ENCODE data around the gene MT1B. TPM values are rescaled to one million over a fixed set of nuclear protein-coding genes. Genes with fewer than 3 reads are reported as not detected.
"Not testable (repeated sequence)": the region's sequence is repeated elsewhere in the genome, so short reads cannot be mapped to it uniquely, and the experiment has no call there.

Gene MT1B
- total and polyA plus RNA-seq, 2 donors = 4.7 TPM; not detected in 1

DNA sequence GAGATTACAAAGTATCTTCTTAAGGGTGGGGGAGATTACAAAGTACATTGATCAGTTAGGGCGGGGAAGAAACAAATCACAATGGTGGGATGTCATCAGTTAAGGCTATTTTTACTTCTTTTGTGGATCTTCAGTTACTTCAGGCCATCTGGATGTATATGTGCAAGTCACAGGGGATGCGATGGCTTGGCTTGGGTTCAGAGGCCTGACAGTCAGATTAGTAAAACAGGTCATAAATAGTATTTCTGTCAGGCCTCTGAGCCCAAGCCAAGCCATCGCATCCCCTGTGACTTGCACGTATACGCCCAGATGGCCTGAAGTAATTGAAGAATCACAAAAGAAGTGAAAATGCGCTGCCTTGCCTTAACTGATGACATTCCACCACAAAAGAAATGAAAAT, 22.9 kb downstream of the MT1B start:
- H3K36me3 ChIP-seq (ENCODE audit: control insufficient read depth in 2 of 2, insufficient read depth in 2 of 2, low read length in 1 of 2); H3K4me3 ChIP-seq (ENCODE audit: low read length in 2 of 2); H3K9me3 ChIP-seq (ENCODE audit: control insufficient read depth in 2 of 2, insufficient read depth in 1 of 2, low read length in 1 of 2); DNase-seq (ENCODE audit: low read depth in 6 of 9, low spot score in 9 of 9); H3K27ac ChIP-seq (ENCODE audit: low read depth in 1 of 2, low read length in 1 of 2): not testable (repeated sequence)
- peaks cover 33 to 80% of the 10 kb centered on the region in 2 donors for H3K27me3 ChIP-seq (ENCODE audit: control insufficient read depth in 2 of 2, insufficient read depth in 1 of 2, low read length in 1 of 2)
- H3K4me1 ChIP-seq (ENCODE audit: control insufficient read depth in 2 of 2, insufficient read depth in 2 of 2, low read length in 2 of 2) = peaks cover 9 to 15% of the 10 kb centered on the region in 2 donors
- WGBS = 93% methylated on average over 6 of the region's 6 CpGs

DNA sequence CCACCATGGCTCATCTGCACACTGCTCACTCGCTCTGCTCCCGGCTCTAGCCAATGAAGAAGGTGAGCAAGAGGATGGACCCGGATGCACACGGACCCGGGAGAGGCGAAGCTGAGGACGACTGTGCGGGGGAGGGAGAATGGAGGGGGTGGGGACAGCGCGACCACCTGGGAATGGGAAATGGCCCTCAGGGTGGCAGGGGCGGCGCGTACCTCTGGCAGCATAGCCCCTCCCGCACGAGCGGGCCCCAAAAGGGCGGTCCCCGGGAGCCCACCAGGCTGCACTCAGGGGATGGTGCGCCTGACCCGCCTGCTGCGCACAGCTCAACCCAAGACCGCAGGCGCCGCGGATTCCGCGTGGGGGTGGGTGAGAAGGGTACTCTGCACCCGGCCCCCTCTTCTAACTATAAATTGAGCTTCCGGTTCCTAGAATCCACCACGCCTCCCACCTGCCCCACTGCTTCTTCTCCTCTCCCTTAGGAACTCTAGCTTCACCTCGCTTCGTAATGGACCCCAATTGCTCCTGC, 24.1 kb downstream of the MT1B start:
- Histone ChIP-seq H3K27ac (ENCODE audit: low read depth in 1 of 2, low read length in 1 of 2) (no peak overlapping the region), H3K9me3 (ENCODE audit: control insufficient read depth in 2 of 2, insufficient read depth in 1 of 2, low read length in 1 of 2) (no peaks in the 10 kb centered on the region), H3K4me1 (ENCODE audit: control insufficient read depth in 2 of 2, insufficient read depth in 2 of 2, low read length in 2 of 2) (peaks cover 9 to 14% of the 10 kb centered on the region in 2 donors), H3K36me3 (ENCODE audit: control insufficient read depth in 2 of 2, insufficient read depth in 2 of 2, low read length in 1 of 2) (no peaks in the 10 kb centered on the region), H3K27me3 (ENCODE audit: control insufficient read depth in 2 of 2, insufficient read depth in 1 of 2, low read length in 1 of 2) (peaks cover 23 to 68% of the 10 kb centered on the region in 2 donors), H3K4me3 (ENCODE audit: low read length in 2 of 2) (peak overlapping the region; percentile 31 to 54)
- peak in 4 of 9 donors; percentile 37 to 75 (median 56) for DNase-seq (ENCODE audit: low read depth in 6 of 9, low spot score in 9 of 9)
- 3% methylated on average over 32 of the region's 32 CpGs for WGBS

DNA sequence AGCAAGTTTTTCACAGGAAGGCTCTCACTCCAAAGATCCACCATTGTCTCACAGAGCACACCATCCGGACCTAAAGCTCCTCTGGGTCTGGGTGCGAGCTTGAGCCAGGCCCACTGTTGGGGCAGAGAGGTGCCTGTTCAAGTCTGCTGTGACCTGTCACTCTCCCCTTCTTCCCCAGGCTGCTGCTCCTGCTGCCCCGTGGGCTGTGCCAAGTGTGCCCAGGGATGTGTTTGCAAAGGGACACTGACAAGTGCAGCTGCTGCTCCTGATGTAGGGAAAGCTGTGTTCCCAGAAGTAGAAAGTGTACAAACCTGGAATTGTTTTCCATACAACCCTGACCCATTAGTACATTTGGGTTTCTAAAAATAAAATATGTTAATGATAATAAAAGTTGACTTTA, 25.8 kb downstream of the MT1B start:
- peaks cover 9 to 22% of the 10 kb centered on the region in 2 donors for H3K4me1 ChIP-seq (ENCODE audit: control insufficient read depth in 2 of 2, insufficient read depth in 2 of 2, low read length in 2 of 2)
- no peak overlapping the region for H3K4me3 ChIP-seq (ENCODE audit: low read length in 2 of 2)
- 91% methylated on average over 3 of the region's 3 CpGs for WGBS
- no peaks in the 10 kb centered on the region for H3K36me3 ChIP-seq (ENCODE audit: control insufficient read depth in 2 of 2, insufficient read depth in 2 of 2, low read length in 1 of 2)
- no peak overlapping the region for H3K27ac ChIP-seq (ENCODE audit: low read depth in 1 of 2, low read length in 1 of 2)
- DNase-seq (ENCODE audit: low read depth in 6 of 9, low spot score in 9 of 9) = no peak
- no peaks in the 10 kb centered on the region for H3K9me3 ChIP-seq (ENCODE audit: control insufficient read depth in 2 of 2, insufficient read depth in 1 of 2, low read length in 1 of 2)
- peaks cover 12 to 57% of the 10 kb centered on the region in 2 donors for H3K27me3 ChIP-seq (ENCODE audit: control insufficient read depth in 2 of 2, insufficient read depth in 1 of 2, low read length in 1 of 2)

DNA sequence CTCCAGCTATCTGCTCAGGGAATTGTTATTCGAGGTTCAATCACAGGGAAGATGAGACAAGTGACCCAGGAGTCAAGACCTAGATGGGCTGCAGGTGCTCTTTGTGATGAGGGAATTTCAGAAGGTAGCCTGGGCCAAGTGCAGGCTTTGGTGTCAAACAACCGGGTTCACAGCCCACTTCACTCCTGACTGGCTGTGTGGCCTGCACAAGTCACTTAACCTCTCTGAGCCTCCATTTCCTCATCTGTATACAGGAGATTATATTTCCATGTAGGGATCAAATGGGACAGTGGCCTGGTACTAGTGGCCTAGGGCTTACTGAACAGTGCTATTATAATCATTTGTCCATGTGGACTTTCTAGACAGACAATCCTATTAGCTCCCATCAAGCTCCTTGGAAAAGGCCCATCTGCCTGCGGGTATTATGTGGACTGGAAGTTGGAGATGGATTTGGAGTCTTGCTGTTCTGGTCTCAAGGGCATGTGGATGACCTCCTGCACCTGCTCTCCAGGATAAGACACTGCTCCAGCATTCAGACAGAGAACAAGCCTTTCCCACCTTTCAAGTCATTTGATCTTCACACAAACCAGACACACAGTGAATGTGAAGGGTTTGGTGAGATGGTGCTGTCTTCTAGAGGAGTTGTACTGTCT, 27.5 kb downstream of the MT1B start:
- DNase-seq (ENCODE audit: low read depth in 6 of 9, low spot score in 9 of 9) = no peak
- Histone ChIP-seq H3K27ac (ENCODE audit: low read depth in 1 of 2, low read length in 1 of 2) (no peak overlapping the region), H3K4me3 (ENCODE audit: low read length in 2 of 2) (no peak overlapping the region), H3K9me3 (ENCODE audit: control insufficient read depth in 2 of 2, insufficient read depth in 1 of 2, low read length in 1 of 2) (no peaks in the 10 kb centered on the region), H3K36me3 (ENCODE audit: control insufficient read depth in 2 of 2, insufficient read depth in 2 of 2, low read length in 1 of 2) (no peaks in the 10 kb centered on the region), H3K4me1 (ENCODE audit: control insufficient read depth in 2 of 2, insufficient read depth in 2 of 2, low read length in 2 of 2) (peaks cover 24 to 36% of the 10 kb centered on the region in 2 donors), H3K27me3 (ENCODE audit: control insufficient read depth in 2 of 2, insufficient read depth in 1 of 2, low read length in 1 of 2) (peaks cover 4 to 47% of the 10 kb centered on the region in 2 donors)
- 94% methylated on average over 3 of the region's 3 CpGs for WGBS

DNA sequence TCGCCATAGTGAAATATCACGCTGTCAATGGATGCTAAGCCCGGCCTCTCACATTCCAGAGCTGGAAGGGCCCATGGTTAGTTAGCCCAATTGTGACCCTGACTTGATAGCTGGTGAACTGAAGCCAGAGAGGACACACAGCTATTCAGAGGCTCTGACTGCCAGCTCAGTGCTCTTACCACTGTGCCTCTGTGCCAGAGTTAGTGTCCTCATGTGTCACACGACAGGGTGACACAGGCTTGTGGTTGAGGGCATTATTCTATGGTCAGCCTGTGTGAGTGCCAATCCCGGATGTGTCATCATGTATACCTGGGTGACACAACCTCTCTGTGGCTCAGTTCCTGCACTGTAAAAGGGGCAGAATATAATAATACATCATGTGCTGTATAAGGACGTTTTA, 28.1 kb downstream of the MT1B start:
- Histone ChIP-seq H3K9me3 (ENCODE audit: control insufficient read depth in 2 of 2, insufficient read depth in 1 of 2, low read length in 1 of 2) (no peaks in the 10 kb centered on the region), H3K4me3 (ENCODE audit: low read length in 2 of 2) (no peak overlapping the region), H3K36me3 (ENCODE audit: control insufficient read depth in 2 of 2, insufficient read depth in 2 of 2, low read length in 1 of 2) (no peaks in the 10 kb centered on the region), H3K27me3 (ENCODE audit: control insufficient read depth in 2 of 2, insufficient read depth in 1 of 2, low read length in 1 of 2) (peaks cover 4 to 46% of the 10 kb centered on the region in 2 donors), H3K4me1 (ENCODE audit: control insufficient read depth in 2 of 2, insufficient read depth in 2 of 2, low read length in 2 of 2) (peaks cover 27 to 36% of the 10 kb centered on the region in 2 donors), H3K27ac (ENCODE audit: low read depth in 1 of 2, low read length in 1 of 2) (no peak overlapping the region)
- no peak for DNase-seq (ENCODE audit: low read depth in 6 of 9, low spot score in 9 of 9)
- 98% methylated on average over 6 of the region's 6 CpGs for WGBS

DNA sequence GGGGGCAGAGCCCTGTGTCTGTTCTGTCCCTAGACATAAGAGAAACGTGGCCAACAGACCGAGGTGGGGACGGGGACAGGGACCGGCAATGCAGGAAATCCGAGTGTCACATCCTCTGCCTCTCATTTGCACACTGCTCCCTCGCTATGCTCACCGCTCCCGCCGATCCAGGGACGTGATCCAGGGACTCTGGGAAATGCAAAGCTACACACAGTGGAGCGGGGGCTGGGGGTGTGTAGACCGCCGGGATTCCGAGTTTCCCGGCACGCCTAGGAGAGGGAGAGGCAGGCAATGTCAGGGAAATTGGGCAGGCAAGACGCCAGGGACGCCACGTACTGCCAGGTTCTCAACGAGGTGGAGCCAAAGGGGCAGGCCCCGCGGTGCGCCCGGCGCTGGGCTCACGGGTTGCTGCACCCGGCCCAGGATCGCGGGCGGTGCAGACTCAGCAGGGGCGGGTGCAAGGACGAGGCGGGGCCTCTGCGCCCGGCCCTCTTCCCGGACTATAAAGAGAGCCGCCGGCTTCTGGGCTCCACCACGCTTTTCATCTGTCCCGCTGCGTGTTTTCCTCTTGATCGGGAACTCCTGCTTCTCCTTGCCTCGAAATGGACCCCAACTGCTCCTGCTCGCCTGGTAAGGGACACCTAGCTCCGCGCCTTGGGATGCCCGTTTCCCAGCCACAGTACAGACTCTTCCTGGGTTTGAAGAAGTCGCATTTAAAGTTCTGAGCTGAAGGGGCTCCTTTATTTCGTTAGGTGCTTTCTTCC, 30.4 kb downstream of the MT1B start, which contains the start of gene MT1X:
MT1X (plus strand) TSS at position 532 of the 764 bp plus-strand sequence; CDS start at position 603, 71 bp downstream.
- WGBS = 2% methylated on average over 49 of the region's 49 CpGs
- peaks cover 0 to 23% of the 10 kb centered on the region in 2 donors for H3K27me3 ChIP-seq (ENCODE audit: control insufficient read depth in 2 of 2, insufficient read depth in 1 of 2, low read length in 1 of 2)
- H3K27ac ChIP-seq (ENCODE audit: low read depth in 1 of 2, low read length in 1 of 2) = peak within 1 kb of the TSS; percentile 16 to 87
- H3K4me3 ChIP-seq (ENCODE audit: low read length in 2 of 2) = peak within 1 kb of the TSS; percentile 60 to 74
- H3K4me1 ChIP-seq (ENCODE audit: control insufficient read depth in 2 of 2, insufficient read depth in 2 of 2, low read length in 2 of 2) = peaks cover 18 to 22% of the 10 kb centered on the region in 2 donors
- peaks cover 0 to 11% of the 10 kb centered on the region in 2 donors for H3K9me3 ChIP-seq (ENCODE audit: control insufficient read depth in 2 of 2, insufficient read depth in 1 of 2, low read length in 1 of 2)
- H3K36me3 ChIP-seq (ENCODE audit: control insufficient read depth in 2 of 2, insufficient read depth in 2 of 2, low read length in 1 of 2) = no peaks in the 10 kb centered on the region
- DNase-seq (ENCODE audit: low read depth in 6 of 9, low spot score in 9 of 9) = peak; percentile 56 to 93 (median 75)

DNA sequence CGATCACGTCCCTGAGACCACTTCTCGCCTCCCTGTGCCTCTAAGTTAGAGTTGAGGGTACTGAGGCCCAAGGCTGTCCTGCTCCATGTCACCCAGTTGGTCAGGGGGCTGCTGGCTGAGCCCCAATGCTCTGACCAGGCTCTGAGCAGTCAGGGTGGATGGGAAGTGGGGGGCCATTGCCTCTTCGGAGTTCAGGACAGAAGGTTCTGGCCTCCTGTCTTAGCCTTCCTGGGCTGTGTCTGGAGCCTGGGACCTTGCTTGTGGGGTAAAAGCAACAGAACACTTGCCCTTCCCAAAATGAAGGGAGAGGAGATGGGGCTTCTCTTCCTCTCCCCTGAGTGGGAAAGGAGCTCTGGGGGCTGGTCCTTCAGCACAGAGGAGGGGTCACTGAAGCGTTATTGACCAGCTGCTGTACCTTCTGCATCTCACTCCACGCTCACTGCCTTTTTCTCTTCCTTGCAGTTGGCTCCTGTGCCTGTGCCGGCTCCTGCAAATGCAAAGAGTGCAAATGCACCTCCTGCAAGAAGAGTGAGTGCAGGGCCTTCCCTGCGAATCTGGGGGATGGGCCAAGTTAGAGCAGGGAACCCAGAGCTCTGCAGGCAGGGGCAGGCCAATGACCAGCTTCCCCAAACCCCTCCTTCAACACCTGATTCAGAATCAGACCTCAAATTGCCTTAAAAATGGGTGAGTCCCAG, 31.2 kb downstream of the MT1B start:
- 52% methylated on average over 8 of the region's 8 CpGs for WGBS
- no peaks in the 10 kb centered on the region for H3K36me3 ChIP-seq (ENCODE audit: control insufficient read depth in 2 of 2, insufficient read depth in 2 of 2, low read length in 1 of 2)
- H3K4me3 ChIP-seq (ENCODE audit: low read length in 2 of 2) = peak overlapping the region; percentile 60 to 74
- no peak for DNase-seq (ENCODE audit: low read depth in 6 of 9, low spot score in 9 of 9)
- H3K9me3 ChIP-seq (ENCODE audit: control insufficient read depth in 2 of 2, insufficient read depth in 1 of 2, low read length in 1 of 2) = peaks cover 0 to 11% of the 10 kb centered on the region in 2 donors
- H3K4me1 ChIP-seq (ENCODE audit: control insufficient read depth in 2 of 2, insufficient read depth in 2 of 2, low read length in 2 of 2) = peaks cover 18 to 22% of the 10 kb centered on the region in 2 donors
- peak overlapping the region in 1 of 2 donors; percentile 87 for H3K27ac ChIP-seq (ENCODE audit: low read depth in 1 of 2, low read length in 1 of 2)
- H3K27me3 ChIP-seq (ENCODE audit: control insufficient read depth in 2 of 2, insufficient read depth in 1 of 2, low read length in 1 of 2) = peaks cover 0 to 18% of the 10 kb centered on the region in 2 donors

DNA sequence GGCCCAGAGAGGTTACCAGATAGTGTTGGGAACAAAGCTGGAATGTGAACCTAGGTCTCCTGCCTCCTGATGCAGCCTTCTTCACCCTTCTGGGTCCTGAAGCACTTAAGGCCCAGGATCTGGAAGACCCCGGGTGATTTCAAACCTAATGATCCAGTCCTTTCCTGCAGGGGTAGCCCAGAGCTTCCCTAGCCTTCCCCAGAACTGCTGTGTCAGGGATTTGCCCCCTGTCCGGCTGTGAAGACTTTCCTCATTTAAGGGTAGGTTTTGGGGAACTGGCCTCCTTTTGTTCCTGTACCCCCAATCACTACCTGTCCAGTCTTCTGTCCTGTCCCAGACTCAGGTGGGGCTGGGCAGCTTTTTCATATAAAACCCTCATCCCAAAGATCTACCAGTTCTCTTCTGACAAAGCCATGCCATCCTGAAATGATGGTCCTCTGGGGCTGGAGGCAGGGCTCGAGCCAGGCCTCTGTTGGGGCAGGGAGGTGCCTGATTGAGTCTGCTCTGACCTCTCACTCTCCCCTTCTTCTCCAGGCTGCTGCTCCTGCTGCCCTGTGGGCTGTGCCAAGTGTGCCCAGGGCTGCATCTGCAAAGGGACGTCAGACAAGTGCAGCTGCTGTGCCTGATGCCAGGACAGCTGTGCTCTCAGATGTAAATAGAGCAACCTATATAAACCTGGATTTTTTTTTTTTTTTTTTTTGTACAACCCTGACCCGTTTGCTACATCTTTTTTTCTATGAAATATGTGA, 31.9 kb downstream of the MT1B start:
- Histone ChIP-seq H3K4me1 (ENCODE audit: control insufficient read depth in 2 of 2, insufficient read depth in 2 of 2, low read length in 2 of 2) (peaks cover 18 to 22% of the 10 kb centered on the region in 2 donors), H3K27ac (ENCODE audit: low read depth in 1 of 2, low read length in 1 of 2) (peak overlapping the region in 1 of 2 donors; percentile 48), H3K4me3 (ENCODE audit: low read length in 2 of 2) (peak overlapping the region in 1 of 2 donors; percentile 74), H3K27me3 (ENCODE audit: control insufficient read depth in 2 of 2, insufficient read depth in 1 of 2, low read length in 1 of 2) (peaks cover 0 to 18% of the 10 kb centered on the region in 2 donors), H3K36me3 (ENCODE audit: control insufficient read depth in 2 of 2, insufficient read depth in 2 of 2, low read length in 1 of 2) (no peaks in the 10 kb centered on the region), H3K9me3 (ENCODE audit: control insufficient read depth in 2 of 2, insufficient read depth in 1 of 2, low read length in 1 of 2) (peaks cover 0 to 11% of the 10 kb centered on the region in 2 donors)
- 81% methylated on average over 5 of the region's 5 CpGs for WGBS
- DNase-seq (ENCODE audit: low read depth in 6 of 9, low spot score in 9 of 9) = no peak

All from thymus (tissue), 11 donors.